Activated CD4-positive, alpha-beta T cell treated with anti-CD3 and anti-CD28 coated beads for 36 hours (primary cell): ENCODE data around the gene BUB1B. TPM values are rescaled to one million over a fixed set of nuclear protein-coding genes. Genes with fewer than 3 reads are reported as not detected.

ENCODE experiments used
- ATAC-seq: fragments of 200-7000 bp; cut with Tn5 transposase; one replicate; pipeline ENCODE4 v1.10.0; 2021; ENCODE audit warnings: mild to moderate bottlenecking, moderate library complexity
- CTCF ChIA-PET: fragments of 350-600 bp; sonication (Branson Sonifier 250); formaldehyde crosslinking; loops from one replicate; lab custom pipeline; 2021; ENCODE audit warnings: antibody characterized with exemption; lab: Charles Lee
- POLR2A ChIA-PET: fragments of 350-600 bp; sonication (Branson Sonifier 250); formaldehyde crosslinking; loops from one replicate; lab custom pipeline; 2021; ENCODE audit warnings: antibody characterized with exemption, inconsistent platforms; lab: Charles Lee
- DNase-seq: peaks from one replicate; pipeline ENCODE4 v3.0.0-alpha.2; 2020
- H3K27ac Mint-ChIP-seq: one replicate; pipeline ENCODE4 v1.8.0; 2021; ENCODE audit warnings: mixed read lengths
- H3K27me3 Mint-ChIP-seq: one replicate; pipeline ENCODE4 v1.8.0; 2021; ENCODE audit warnings: mixed read lengths
- H3K36me3 Mint-ChIP-seq: one replicate; pipeline ENCODE4 v1.8.0; 2021; ENCODE audit warnings: low read depth, mixed read lengths
- H3K4me1 Mint-ChIP-seq: one replicate; pipeline ENCODE4 v1.8.0; 2021; ENCODE audit warnings: mixed read lengths
- H3K4me3 Mint-ChIP-seq: one replicate; pipeline ENCODE4 v1.8.0; 2021; ENCODE audit warnings: mild to moderate bottlenecking, moderate library complexity, mixed read lengths
- H3K9me3 Mint-ChIP-seq: one replicate; pipeline ENCODE4 v1.8.0; 2021; ENCODE audit warnings: low read depth, mixed read lengths
- intact Hi-C, 2 experiments: fragments of 100-400 bp; cut with DNase I in 1 of 2; cut with micrococcal nuclease in 1 of 2; formaldehyde crosslinking; loops; one replicate each; pipeline versions ENCODE4 v1.14.2 to v1.15.1; 2022 to 2024; cut with DNase I, micrococcal nuclease
- total RNA-seq, 2 experiments: library from RNA; stranded (reverse); gene quantifications; one replicate each; pipeline ENCODE4 v1.2.3, GENCODE V29; 2021

BUB1B gene
- total RNA-seq, 2 experiments from 2014 or later, result 95.3 to 99.5 TPM

- H3K4me1 Mint-ChIP-seq, result peaks cover 7% of the 10 kb centered on the region
- no peak overlapping the region for H3K27ac Mint-ChIP-seq
- no peak overlapping the region for H3K4me3 Mint-ChIP-seq
- intact Hi-C loops, result no loop called here
- DNase-seq (no peak), ATAC-seq (no peak)
- H3K9me3 Mint-ChIP-seq, result no peaks in the 10 kb centered on the region
- CTCF ChIA-PET, result interaction anchor here (0.7 to 2.8 kb wide), 7 partner anchors 24 to 618 kb away, joined by 3 to 17 read pairs (median 5); no protein-coding TSS in a partner anchor
- POLR2A ChIA-PET, result interaction anchor here (0.5 kb wide), 1 partner anchor 93 kb away, joined by 3 read pairs; no protein-coding TSS in a partner anchor
- no peaks in the 10 kb centered on the region for H3K36me3 Mint-ChIP-seq
- H3K27me3 Mint-ChIP-seq, result peaks cover 15% of the 10 kb centered on the region
Observed at GRCh38 chr15:40240619-40241221, 79.9 kb downstream of the BUB1B start.

DNA sequence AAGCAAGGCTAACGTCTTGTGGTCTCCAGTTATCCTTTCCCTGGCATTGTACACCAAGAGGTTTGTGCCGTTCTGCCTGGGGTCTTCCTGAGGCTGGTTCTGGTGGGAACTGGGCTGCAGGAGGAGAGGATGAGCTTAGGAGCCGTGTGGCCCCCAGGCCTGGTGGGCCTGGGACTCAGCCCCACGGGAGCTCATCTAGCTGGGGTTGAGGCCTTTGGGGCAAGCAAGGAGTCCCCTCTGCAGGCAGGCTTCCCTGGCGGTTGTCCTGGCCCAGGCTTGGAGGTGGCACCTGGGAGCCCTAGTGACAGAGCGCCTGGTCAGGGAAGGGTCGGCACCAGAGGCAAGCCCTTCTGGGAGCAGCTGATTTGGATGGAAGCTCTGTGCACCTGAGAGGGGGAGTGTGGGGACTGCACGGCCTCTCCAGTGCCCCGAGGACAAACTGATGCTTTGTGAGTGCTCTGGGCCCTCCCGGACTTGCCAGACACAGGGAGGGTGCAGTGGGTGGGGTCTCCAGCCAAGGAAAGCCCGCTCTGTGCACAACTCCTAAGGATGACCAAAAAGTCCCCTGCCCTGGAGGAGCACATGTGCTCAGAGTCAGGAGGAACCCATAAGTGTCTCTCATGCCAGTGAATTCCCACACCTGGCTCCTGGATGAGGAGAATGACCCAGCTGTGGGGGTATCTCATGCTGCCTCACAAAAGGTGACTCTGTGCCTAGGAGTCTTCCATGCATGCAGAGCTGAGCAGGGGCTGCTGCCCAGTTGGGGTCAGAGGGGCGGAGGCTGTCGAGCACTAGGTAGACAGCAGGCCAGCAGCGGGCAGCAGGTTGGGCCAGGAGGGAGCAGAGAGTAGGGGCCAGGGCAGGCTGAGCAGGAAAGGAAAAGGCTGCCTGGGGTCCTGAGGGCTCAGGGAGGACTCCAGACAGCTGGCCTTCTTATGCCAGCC, 80.7 kb downstream of the BUB1B start:
- DNase-seq (no peak), ATAC-seq (no peak)
- H3K27me3 Mint-ChIP-seq, result peaks cover 15% of the 10 kb centered on the region
- H3K27ac Mint-ChIP-seq, result no peak overlapping the region
- intact Hi-C loops, result no loop called here
- ChIA-PET POLR2A (no interaction called here), CTCF (interaction anchor here (0.6 to 2.8 kb wide), 6 partner anchors 24 to 1713 kb away, joined by 3 to 17 read pairs (median 4); no protein-coding TSS in a partner anchor)
- H3K36me3 Mint-ChIP-seq, result no peaks in the 10 kb centered on the region
- no peak overlapping the region for H3K4me3 Mint-ChIP-seq
- peaks cover 7% of the 10 kb centered on the region for H3K4me1 Mint-ChIP-seq
- H3K9me3 Mint-ChIP-seq, result no peaks in the 10 kb centered on the region

DNA sequence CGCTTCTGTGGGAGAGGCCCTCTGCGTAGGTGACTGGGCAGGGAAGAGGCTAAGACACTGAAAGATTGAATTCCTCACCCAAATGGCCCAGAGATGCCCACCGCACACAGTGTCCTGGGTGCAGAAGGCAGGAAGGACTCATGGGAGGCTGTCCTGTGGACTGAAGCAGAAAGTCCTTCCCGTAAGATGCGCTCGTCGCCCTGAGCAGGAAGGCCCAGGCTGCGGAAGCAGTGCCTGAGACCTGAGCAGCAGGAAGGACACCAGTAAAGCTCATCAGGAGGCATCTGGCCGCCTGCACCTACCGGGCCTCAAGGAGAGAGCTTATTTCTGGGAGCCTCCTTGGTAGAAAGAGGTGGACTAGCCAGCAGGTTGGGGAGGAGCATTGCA, 81.3 kb downstream of the BUB1B start:
- DNase-seq, result no peak
- Mint-ChIP-seq H3K36me3 (no peaks in the 10 kb centered on the region), H3K9me3 (no peaks in the 10 kb centered on the region), H3K4me3 (no peak overlapping the region), H3K27me3 (peaks cover 15% of the 10 kb centered on the region), H3K4me1 (peaks cover 7% of the 10 kb centered on the region), H3K27ac (no peak overlapping the region)
- intact Hi-C loops, result no loop called here
- no peak for ATAC-seq
- POLR2A ChIA-PET, result interaction anchor here (0.5 kb wide), 1 partner anchor 234 kb away, joined by 4 read pairs; no protein-coding TSS in a partner anchor
- CTCF ChIA-PET, result interaction anchor here (2.8 kb wide), 1 partner anchor 31 kb away, joined by 17 read pairs; no protein-coding TSS in a partner anchor

GRCh38 chr15:40242601-40243000, 81.7 kb downstream of the BUB1B start:
- peaks cover 15% of the 10 kb centered on the region for H3K27me3 Mint-ChIP-seq
- ChIA-PET POLR2A (interaction anchor here (0.5 kb wide), 1 partner anchor 233 kb away, joined by 4 read pairs; no protein-coding TSS in a partner anchor), CTCF (interaction anchor here (2.8 kb wide), 1 partner anchor 30 kb away, joined by 17 read pairs; no protein-coding TSS in a partner anchor)
- ATAC-seq (no peak), DNase-seq (no peak)
- no peak overlapping the region for H3K4me3 Mint-ChIP-seq
- H3K27ac Mint-ChIP-seq, result no peak overlapping the region
- H3K9me3 Mint-ChIP-seq, result no peaks in the 10 kb centered on the region
- H3K4me1 Mint-ChIP-seq, result peaks cover 7% of the 10 kb centered on the region
- intact Hi-C loops, result no loop called here
- H3K36me3 Mint-ChIP-seq, result no peaks in the 10 kb centered on the region

- CTCF ChIA-PET, result interaction anchor here (0.7 to 2.8 kb wide), 2 partner anchors 30 to 200 kb away, joined by 5 to 17 read pairs; no protein-coding TSS in a partner anchor
- intact Hi-C loops, result no loop called here
Observed at GRCh38 chr15:40243126-40243810, 82.4 kb downstream of the BUB1B start.

DNA sequence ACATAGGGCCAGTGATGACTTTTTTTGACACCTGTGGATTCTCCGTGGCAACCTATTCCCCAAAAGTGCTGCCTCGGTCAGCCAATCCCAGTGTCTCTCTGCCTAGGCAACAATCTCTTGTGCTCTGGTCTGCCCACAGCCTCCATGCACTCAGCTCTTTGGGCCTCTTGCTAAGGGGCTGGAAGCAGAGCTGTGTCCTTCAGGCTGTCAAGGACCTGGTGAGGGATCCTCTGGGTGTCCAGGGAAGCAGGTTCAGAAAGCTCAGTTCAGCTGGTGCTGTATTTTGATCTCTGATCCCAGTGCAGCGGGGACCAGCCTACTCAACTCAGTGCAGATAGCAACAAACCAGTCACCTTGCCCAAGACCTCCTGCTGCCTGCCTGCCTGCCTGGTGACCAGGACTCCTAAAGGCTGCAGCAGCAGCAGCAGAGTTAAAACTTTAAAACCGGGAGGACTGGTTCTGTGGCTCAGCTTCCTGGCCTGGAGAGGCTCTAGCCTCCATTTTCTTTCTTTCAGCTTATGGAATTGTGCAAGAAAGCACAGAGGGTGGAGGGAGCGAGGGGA, 84.2 kb downstream of the BUB1B start:
- intact Hi-C loops, result no loop called here
- no peaks in the 10 kb centered on the region for H3K4me1 Mint-ChIP-seq
- ATAC-seq (no peak), DNase-seq (no peak)
- no peak overlapping the region for H3K4me3 Mint-ChIP-seq
- ChIA-PET POLR2A (no interaction called here), CTCF (interaction anchor here (0.5 to 0.8 kb wide), 2 partner anchors 30 to 71 kb away, joined by 3 to 4 read pairs; no protein-coding TSS in a partner anchor)
- H3K27ac Mint-ChIP-seq, result no peak overlapping the region
- H3K36me3 Mint-ChIP-seq, result no peaks in the 10 kb centered on the region
- no peaks in the 10 kb centered on the region for H3K9me3 Mint-ChIP-seq
- H3K27me3 Mint-ChIP-seq, result peaks cover under 1% of the 10 kb centered on the region

More at GRCh38 chr15:40243126-40243810, 82.4 kb downstream of the BUB1B start:
- Mint-ChIP-seq H3K9me3 (no peaks in the 10 kb centered on the region), H3K27ac (no peak overlapping the region), H3K4me3 (no peak overlapping the region), H3K27me3 (peaks cover 9% of the 10 kb centered on the region), H3K36me3 (no peaks in the 10 kb centered on the region), H3K4me1 (peaks cover 5% of the 10 kb centered on the region)
- POLR2A ChIA-PET, result no interaction called here
- DNase-seq (no peak), ATAC-seq (no peak)

DNA sequence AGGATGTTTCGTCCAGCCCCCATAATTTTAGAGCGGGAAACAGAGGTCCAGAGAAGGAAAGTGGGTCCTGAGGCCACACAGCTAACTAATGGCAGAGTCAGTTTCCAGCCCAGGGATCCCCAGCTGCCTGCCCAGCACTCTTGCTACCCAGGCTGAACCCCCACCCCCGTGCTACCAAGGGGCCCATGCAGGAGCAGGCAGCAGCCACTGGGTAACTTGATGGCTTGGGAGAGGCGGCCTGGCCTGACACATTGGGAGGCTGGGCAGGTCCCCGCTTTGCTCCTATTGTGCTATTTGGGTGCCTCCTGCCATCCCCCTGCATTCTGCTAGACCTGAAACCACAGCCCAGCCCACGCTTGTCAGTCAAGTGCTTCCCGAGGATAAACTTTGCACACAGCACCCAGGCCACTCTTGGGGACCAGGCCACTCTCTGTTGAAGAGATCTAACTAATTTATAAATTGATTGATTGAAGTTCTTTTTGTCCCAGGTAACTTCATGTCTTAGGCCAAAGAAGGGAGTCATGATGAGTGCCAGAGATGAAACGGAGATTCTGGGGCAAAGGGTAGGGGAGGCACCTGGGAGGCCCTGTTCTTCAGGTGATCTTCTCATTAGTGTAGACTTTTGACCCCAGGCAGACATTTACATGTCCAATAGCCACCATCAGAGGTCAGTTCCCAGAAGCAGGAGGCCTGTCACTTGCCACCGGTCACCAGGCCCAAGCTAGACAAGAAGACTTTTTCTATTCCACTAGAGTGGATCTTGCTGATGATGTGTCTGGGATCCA, 85.0 kb downstream of the BUB1B start:
- CTCF ChIA-PET, result interaction anchor here (1.1 to 1.6 kb wide), 3 partner anchors 28 to 35 kb away, joined by 3 to 6 read pairs (median 6); no protein-coding TSS in a partner anchor
- POLR2A ChIA-PET, result no interaction called here
- no peaks in the 10 kb centered on the region for H3K36me3 Mint-ChIP-seq
- no peak overlapping the region for H3K27ac Mint-ChIP-seq
- ATAC-seq (no peak), DNase-seq (no peak)
- H3K4me3 Mint-ChIP-seq, result no peak overlapping the region
- H3K9me3 Mint-ChIP-seq, result no peaks in the 10 kb centered on the region
- H3K4me1 Mint-ChIP-seq, result no peaks in the 10 kb centered on the region
- peaks cover 2% of the 10 kb centered on the region for H3K27me3 Mint-ChIP-seq
- intact Hi-C loops, result no loop called here

DNA sequence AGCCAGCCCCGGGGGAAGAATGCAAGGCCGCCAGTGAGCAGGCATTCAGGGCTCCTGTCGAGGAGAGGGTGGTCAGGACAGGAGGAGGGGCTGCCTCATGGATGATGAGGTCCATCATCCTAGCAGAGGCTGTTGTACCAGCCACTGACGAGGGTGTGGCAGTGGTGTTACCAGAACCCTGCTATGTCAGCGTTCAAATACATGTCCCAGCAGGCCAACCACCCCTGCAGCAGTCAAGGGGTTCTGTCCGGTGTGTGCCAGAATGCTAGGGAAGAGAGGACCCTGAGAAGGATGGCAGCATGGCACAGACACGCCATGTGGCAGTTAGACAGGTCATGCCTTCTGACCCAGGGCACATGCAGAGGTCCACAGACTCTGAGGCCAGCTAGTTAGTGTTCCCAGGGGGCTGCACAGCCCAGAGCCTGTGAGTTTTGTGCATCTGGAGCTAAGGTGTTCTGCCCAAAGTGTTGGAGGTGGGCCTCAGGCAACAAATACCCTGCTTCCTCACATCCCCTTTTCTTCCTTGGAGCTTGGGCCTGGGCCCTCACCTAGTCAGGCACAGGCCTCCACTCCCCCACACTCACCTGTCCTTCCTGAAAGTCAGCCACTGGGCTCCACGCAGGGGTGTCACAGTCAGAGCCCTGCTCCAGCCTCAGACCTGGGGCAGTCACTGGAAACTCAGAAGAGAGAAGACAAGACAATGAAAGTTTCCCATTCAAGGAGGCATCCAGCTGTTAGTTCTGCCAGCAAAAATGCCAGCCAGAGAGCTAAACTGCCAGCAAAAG, 85.8 kb downstream of the BUB1B start:
- Mint-ChIP-seq H3K4me3 (no peak overlapping the region), H3K36me3 (no peaks in the 10 kb centered on the region), H3K27me3 (peaks cover 11% of the 10 kb centered on the region), H3K4me1 (no peaks in the 10 kb centered on the region), H3K9me3 (no peaks in the 10 kb centered on the region), H3K27ac (no peak overlapping the region)
- no peak for ATAC-seq
- POLR2A ChIA-PET, result no interaction called here
- no peak for DNase-seq
- CTCF ChIA-PET, result interaction anchor here (0.8 to 1.6 kb wide), 4 partner anchors 27 to 34 kb away, joined by 3 to 6 read pairs (median 6); no protein-coding TSS in a partner anchor
- intact Hi-C loops, result no loop called here

- no peak for DNase-seq
- Mint-ChIP-seq H3K4me1 (no peaks in the 10 kb centered on the region), H3K4me3 (no peak overlapping the region), H3K27me3 (peaks cover 14% of the 10 kb centered on the region), H3K36me3 (no peaks in the 10 kb centered on the region), H3K9me3 (no peaks in the 10 kb centered on the region), H3K27ac (no peak overlapping the region)
- intact Hi-C loops, result no loop called here
- ChIA-PET POLR2A (no interaction called here), CTCF (interaction anchor here (0.8 to 1.6 kb wide), 4 partner anchors 26 to 33 kb away, joined by 3 to 6 read pairs (median 6); no protein-coding TSS in a partner anchor)
- no peak for ATAC-seq
Observed at GRCh38 chr15:40247406-40247971, 86.6 kb downstream of the BUB1B start.
